GM12878 (cell line): ENCODE data around the gene GPRIN2. TPM values are rescaled to one million over a fixed set of nuclear protein-coding genes. Genes with fewer than 3 reads are reported as not detected.
A peak's percentile ranks its signal among the peaks of the same experiment; 100 is the strongest.

Experiments
- ATAC-seq: fragments of 200-7000 bp; cut with Tn5 transposase; 3 replicates; pipeline ENCODE4 v1.9.1; 2020; ENCODE audit warnings: mild to moderate bottlenecking, moderate library complexity
- BruUV-seq: library from RNA; stranded (reverse); fragments of 400-500 nt; replicated peaks from 2 replicates; lab custom pipeline; 2021; lab: Mats Ljungman, UMichigan
- CTCF ChIA-PET: fragments of 300-600 bp; sonication (Branson Sonifier 250); formaldehyde crosslinking; extraction: SDS; loops from one replicate; lab custom pipeline; 2021; ENCODE audit warnings: inconsistent platforms; lab: Yijun Ruan, JAX
- POLR2A ChIA-PET: fragments of 350-600 bp; formaldehyde crosslinking; extraction: SDS; loops from one replicate; lab custom pipeline; 2021; ENCODE audit warnings: inconsistent platforms; lab: Charles Lee
- RAD21 ChIA-PET: fragments of 300-600 bp; sonication (Branson Sonifier 250); formaldehyde crosslinking; loops from one replicate; lab custom pipeline; 2023; ENCODE audit warnings: antibody characterized with exemption; ENCODE audit not compliant: unreplicated experiment; lab: Charles Lee
- SMC1A ChIA-PET: fragments of 300-600 bp; sonication (Branson Sonifier 250); formaldehyde crosslinking; loops from one replicate; lab custom pipeline; 2023; ENCODE audit not compliant: unreplicated experiment, uncharacterized antibody; lab: Charles Lee
- DNase-seq: peaks from one replicate; pipeline ENCODE4 v3.0.0-alpha.2; 2011; ENCODE audit warnings: low read depth, low spot score
- FAIRE-seq: peaks from 3 replicates; lab custom pipeline; 2011; peaks lifted over from hg19 to GRCh38; lab: Jason Lieb, UNC
- H2AFZ ChIP-seq: 2 replicates; pipeline ENCODE4 v1.6.0; 2011; ENCODE audit warnings: low read depth, low read length, control low read depth; ENCODE audit not compliant: control insufficient read depth
- H3K27ac ChIP-seq: 2 replicates; pipeline ENCODE4 v1.5.1; 2011; ENCODE audit warnings: control low read depth; ENCODE audit not compliant: control insufficient read depth, insufficient read depth
- H3K27me3 ChIP-seq, 2 experiments: replicated peaks in 1 of 2; 2 replicates each; pipeline versions ENCODE4 v1.6.0 to v1.6.1; 2011; ENCODE audit warnings: low read length in 1 of 2; ENCODE audit not compliant: control insufficient read depth in 2 of 2, insufficient read depth in 2 of 2
- H3K36me3 ChIP-seq, 2 experiments: 2 replicates each; pipeline ENCODE4 v1.5.1; 2011; ENCODE audit warnings: low read length in 1 of 2; ENCODE audit not compliant: control insufficient read depth in 2 of 2, insufficient read depth in 2 of 2
- H3K4me1 ChIP-seq: 2 replicates; pipeline ENCODE4 v1.6.1; 2011; ENCODE audit warnings: mild to moderate bottlenecking, low read length, moderate library complexity, mixed read lengths; ENCODE audit not compliant: control insufficient read depth, insufficient read depth
- H3K4me2 ChIP-seq: 2 replicates; pipeline ENCODE4 v1.6.0; 2011; ENCODE audit warnings: control low read depth; ENCODE audit not compliant: control insufficient read depth, insufficient read depth
- H3K4me3 ChIP-seq: fragments of 200-600 bp; sonication (generic); 2 replicates; pipeline ENCODE4 v1.5.1; 2016
- H3K79me2 ChIP-seq: 2 replicates; pipeline ENCODE4 v1.6.0; 2011; ENCODE audit warnings: low read length; ENCODE audit not compliant: control insufficient read depth, insufficient read depth
- H3K9ac ChIP-seq: 2 replicates; pipeline ENCODE4 v1.8.0; 2011; ENCODE audit warnings: low read length, control low read depth, mixed read lengths; ENCODE audit not compliant: control insufficient read depth, insufficient read depth
- H3K9me3 ChIP-seq: replicated peaks from 3 replicates; pipeline ENCODE4 v1.5.1; 2011; ENCODE audit warnings: mild to moderate bottlenecking, low read length; ENCODE audit not compliant: control insufficient read depth, insufficient read depth
- H4K20me1 ChIP-seq: 2 replicates; pipeline ENCODE4 v1.6.0; 2011; ENCODE audit not compliant: control insufficient read depth, insufficient read depth
- ATF7 ChIP-seq: fragments of 450-650 bp; IDR thresholded peaks from 2 replicates; pipeline ENCODE4 v1.6.1; 2016; ENCODE audit warnings: low read depth, mild to moderate bottlenecking
- BHLHE40 ChIP-seq, 2 experiments: fragments of 450-650 bp in 1 of 2; IDR thresholded peaks; 2 replicates each; pipeline ENCODE4 v1.6.1; 2011 to 2017; ENCODE audit warnings: low read depth in 2 of 2, borderline replicate concordance in 1 of 2, improper control_type of control experiment in 1 of 2, low read length in 1 of 2, mild to moderate bottlenecking in 1 of 2
- GATAD2B ChIP-seq: fragments of 450-650 bp; conservative IDR thresholded peaks from 2 replicates; pipeline ENCODE4 v1.6.1; 2017; ENCODE audit warnings: low read depth, mild to moderate bottlenecking, moderate library complexity
- IKZF2 ChIP-seq, 2 experiments: fragments of 450-650 bp; IDR thresholded peaks; 2 replicates each; pipeline ENCODE4 v1.6.1; 2017; ENCODE audit warnings: mild to moderate bottlenecking in 2 of 2, moderate library complexity in 2 of 2
- SP1 ChIP-seq: IDR thresholded peaks from one replicate; pipeline ENCODE4 v1.6.1; 2011; ENCODE audit warnings: low read depth, low read length
- SREBF1 ChIP-seq: IDR thresholded peaks from 2 replicates; pipeline ENCODE4 v1.6.1; 2012; ENCODE audit warnings: mild to moderate bottlenecking, low read length
- TCF3 ChIP-seq: IDR thresholded peaks from 2 replicates; pipeline ENCODE4 v1.6.1; 2012; ENCODE audit warnings: low read depth, mild to moderate bottlenecking, low read length, borderline replicate concordance; ENCODE audit not compliant: insufficient read depth
- WGBS: methylation state at CpG from one replicate; pipeline ENCODE4 v1.1.6; 2016; ENCODE audit warnings: low lambda C conversion rate; ENCODE audit not compliant: insufficient replicate concordance, insufficient coverage; ENCODE audit errors: missing lambda C conversion rate; 5-methylcytosine and 5-hydroxymethylcytosine counted together
- in situ Hi-C: fragments of 300-500 bp; cut with MboI; formaldehyde crosslinking; loops from 9 replicates; pipeline ENCODE4 v1.14.3; 2018; ENCODE audit warnings: mixed read lengths
- intact Hi-C: fragments of 100-400 bp; cut with micrococcal nuclease; formaldehyde crosslinking; loops from one replicate; pipeline ENCODE4 v1.14.2; 2022; ENCODE audit not compliant: unreplicated experiment
- polyA plus RNA-seq, 11 experiments: library from polyadenylated mRNA; depleted of rRNA in 4 of 11; unstranded in 6 of 11; stranded (reverse) in 5 of 11; fragments of >200 nt; fragmentation: Nextera tagmentation in 4 of 11; fragmentation: Illumina TruSeq in 1 of 11; extraction: Ambion mirVana in 4 of 11; extraction: Trizol in 1 of 11; gene quantifications; 1 replicate in 1 of 11; 2 replicates in 10 of 11; pipeline versions ENCODE4 v1.2.1 to v1.2.3, GENCODE V29; 2011 to 2016; ENCODE audit warnings: inconsistent platforms in 2 of 11, missing spikeins in 2 of 11, low read depth in 1 of 11
- total RNA-seq, 4 experiments: library from RNA; depleted of rRNA in 3 of 4; stranded (reverse); fragments of >200 nt in 3 of 4; fragmentation: Illumina TruSeq in 1 of 4; extraction: Trizol in 1 of 4; gene quantifications; 2 replicates each; pipeline versions ENCODE4 v1.2.1 to v1.2.3, GENCODE V29; 2013 to 2021
- TF ChIP-seq, protein P1 (sequence below): IDR thresholded peaks from 2 replicates; pipeline ENCODE4 v1.6.1; 2011; ENCODE audit warnings: borderline replicate concordance, low read depth, mild to moderate bottlenecking, moderate library complexity, mixed read lengths, low read length; ENCODE audit not compliant: insufficient read depth; ENCODE audit errors: extremely low read length
- TF ChIP-seq, protein P2 (sequence below): fragments of 450-650 bp; IDR thresholded peaks from 2 replicates; pipeline ENCODE4 v1.6.1; 2017; ENCODE audit warnings: mild to moderate bottlenecking
- TF ChIP-seq, protein P3 (sequence below): fragments of 150-350 bp; IDR thresholded peaks from 2 replicates; pipeline ENCODE4 v1.6.1; 2014; ENCODE audit warnings: mild to moderate bottlenecking, low read depth, low read length

Gene GPRIN2
- total and polyA plus RNA-seq, 10 of the 15 experiments (the other 5 are each of a cell fraction or from before 2014, with no cell fraction given), result 0.13 TPM; not detected in 9

DNA sequence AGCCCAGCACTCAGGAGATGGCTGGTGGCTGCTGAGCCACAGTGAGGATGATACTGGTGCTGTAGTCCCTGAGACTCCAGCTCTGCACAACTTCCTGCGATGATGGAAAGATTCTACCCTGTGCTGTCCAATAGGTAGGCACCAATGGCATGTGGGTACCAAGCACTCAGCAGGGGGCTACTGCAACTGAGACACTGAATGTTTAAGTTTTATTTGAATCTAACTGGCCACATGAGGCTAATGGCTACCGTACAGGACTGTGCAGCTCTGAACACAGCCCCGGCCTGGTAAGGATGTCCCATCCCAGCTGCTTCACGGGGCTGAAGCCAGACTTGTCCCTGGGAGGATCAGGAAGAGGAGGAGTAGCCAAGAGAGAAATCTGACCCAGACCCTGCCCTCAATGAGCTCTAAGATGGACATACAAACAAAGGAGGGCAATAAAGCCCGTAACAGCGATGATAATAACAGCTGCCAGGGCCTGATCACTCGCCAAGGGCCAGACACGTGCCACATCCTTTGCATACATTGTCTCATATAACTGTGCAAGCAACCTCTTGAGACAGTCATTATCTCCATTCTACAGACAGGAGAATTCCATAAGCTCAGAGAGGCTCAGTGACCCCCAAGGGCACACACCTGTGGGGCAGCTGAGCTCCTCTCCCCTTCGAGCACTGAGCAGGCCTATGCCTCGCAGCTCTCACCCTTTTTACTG lies 3.8 kb downstream of the GPRIN2 start:
- H3K4me1 ChIP-seq, result no peaks in the 10 kb centered on the region
- H3K27ac ChIP-seq, result no peak overlapping the region
- no peak overlapping the region for H2AFZ ChIP-seq
- no TSS peak for BruUV-seq
- RAD21 ChIA-PET, result no interaction called here
- CTCF ChIA-PET, result no interaction called here
- in situ Hi-C loops, result no loop called here
- H3K9ac ChIP-seq, result no peak overlapping the region
- POLR2A ChIA-PET, result no interaction called here
- TF ChIP-seq IKZF2 (IDR thresholded peaks at IDR 0.05) (no peak), BHLHE40 (IDR thresholded peaks at IDR 0.05; ENCODE audit: borderline replicate concordance in 1 of 2, low read depth in 2 of 2, low read length in 1 of 2) (peak in 1 of 2 experiments; percentile 10; a peak in 1 of 4 replicates)
- H4K20me1 ChIP-seq, result peaks cover 3% of the 10 kb centered on the region; the same call in 1 of the 2 replicates
- H3K27me3 ChIP-seq, result peaks cover 6% of the 10 kb centered on the region in 2 experiments; a peak in 3 of 4 replicates
- no peak overlapping the region for H3K4me3 ChIP-seq
- no peaks in the 10 kb centered on the region for H3K9me3 ChIP-seq
- ATAC-seq (no peak), DNase-seq (no peak), FAIRE-seq (no peak)
- no peak overlapping the region for H3K4me2 ChIP-seq
- intact Hi-C loops, result no loop called here
- H3K36me3 ChIP-seq, result no peaks in the 10 kb centered on the region
- H3K79me2 ChIP-seq, result no peaks in the 10 kb centered on the region
- SMC1A ChIA-PET, result no interaction called here
- 28% methylated on average over 10 of the region's 10 CpGs for WGBS

DNA sequence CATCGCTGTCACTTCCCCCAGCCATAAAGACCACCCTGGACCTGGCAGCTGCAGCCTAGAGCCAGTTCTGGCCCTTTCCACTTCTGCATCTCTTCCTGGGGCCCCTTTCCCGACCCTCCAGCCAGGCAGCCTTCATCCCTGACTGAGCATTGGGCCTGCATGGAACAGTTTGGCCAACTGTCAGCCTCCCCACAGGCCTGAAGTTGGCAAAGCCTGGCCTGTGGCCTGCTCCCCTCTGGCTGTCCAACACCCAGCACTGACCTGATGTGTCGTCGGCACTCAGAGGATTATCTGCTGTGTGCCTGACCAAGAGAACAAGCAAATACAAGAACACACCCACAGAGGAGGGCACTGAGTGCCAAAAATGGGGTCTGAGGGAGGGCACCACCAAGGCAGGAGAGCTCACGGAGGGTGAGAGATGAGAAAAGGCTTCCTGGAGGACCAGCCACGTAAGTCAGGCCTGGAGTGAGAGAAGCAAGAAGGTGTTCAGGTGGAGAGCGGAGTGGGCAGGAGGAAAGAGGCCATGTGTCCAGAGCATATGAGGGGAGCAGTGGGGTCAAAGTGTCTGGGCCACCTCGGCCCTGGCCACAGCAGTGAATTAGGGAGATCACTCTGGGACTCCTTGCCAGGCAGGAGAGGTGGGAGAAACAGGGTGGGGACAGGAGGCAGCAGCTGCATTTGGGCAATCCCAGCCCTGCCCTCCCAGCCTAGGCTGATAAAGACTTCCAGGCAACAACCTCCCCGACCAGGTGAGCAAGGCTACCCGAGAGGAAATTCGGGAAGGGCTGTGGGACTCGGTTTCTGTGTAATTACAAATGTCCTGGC lies 4.5 kb downstream of the GPRIN2 start:
- DNase-seq, result no peak
- no peak overlapping the region for H3K9ac ChIP-seq
- TF ChIP-seq GATAD2B (no peak), SP1 (no peak), TCF3 (no peak), ATF7 (no peak), SREBF1 (no peak)
- TF ChIP-seq, protein P1, sequence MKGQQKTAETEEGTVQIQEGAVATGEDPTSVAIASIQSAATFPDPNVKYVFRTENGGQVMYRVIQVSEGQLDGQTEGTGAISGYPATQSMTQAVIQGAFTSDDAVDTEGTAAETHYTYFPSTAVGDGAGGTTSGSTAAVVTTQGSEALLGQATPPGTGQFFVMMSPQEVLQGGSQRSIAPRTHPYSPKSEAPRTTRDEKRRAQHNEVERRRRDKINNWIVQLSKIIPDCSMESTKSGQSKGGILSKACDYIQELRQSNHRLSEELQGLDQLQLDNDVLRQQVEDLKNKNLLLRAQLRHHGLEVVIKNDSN, result no peak
- TF ChIP-seq, protein P2, sequence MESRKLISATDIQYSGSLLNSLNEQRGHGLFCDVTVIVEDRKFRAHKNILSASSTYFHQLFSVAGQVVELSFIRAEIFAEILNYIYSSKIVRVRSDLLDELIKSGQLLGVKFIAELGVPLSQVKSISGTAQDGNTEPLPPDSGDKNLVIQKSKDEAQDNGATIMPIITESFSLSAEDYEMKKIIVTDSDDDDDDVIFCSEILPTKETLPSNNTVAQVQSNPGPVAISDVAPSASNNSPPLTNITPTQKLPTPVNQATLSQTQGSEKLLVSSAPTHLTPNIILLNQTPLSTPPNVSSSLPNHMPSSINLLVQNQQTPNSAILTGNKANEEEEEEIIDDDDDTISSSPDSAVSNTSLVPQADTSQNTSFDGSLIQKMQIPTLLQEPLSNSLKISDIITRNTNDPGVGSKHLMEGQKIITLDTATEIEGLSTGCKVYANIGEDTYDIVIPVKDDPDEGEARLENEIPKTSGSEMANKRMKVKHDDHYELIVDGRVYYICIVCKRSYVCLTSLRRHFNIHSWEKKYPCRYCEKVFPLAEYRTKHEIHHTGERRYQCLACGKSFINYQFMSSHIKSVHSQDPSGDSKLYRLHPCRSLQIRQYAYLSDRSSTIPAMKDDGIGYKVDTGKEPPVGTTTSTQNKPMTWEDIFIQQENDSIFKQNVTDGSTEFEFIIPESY, result no peak
- TF ChIP-seq, protein P3, sequence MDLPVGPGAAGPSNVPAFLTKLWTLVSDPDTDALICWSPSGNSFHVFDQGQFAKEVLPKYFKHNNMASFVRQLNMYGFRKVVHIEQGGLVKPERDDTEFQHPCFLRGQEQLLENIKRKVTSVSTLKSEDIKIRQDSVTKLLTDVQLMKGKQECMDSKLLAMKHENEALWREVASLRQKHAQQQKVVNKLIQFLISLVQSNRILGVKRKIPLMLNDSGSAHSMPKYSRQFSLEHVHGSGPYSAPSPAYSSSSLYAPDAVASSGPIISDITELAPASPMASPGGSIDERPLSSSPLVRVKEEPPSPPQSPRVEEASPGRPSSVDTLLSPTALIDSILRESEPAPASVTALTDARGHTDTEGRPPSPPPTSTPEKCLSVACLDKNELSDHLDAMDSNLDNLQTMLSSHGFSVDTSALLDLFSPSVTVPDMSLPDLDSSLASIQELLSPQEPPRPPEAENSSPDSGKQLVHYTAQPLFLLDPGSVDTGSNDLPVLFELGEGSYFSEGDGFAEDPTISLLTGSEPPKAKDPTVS, result no peak

More for the DNA sequence above, 4.5 kb downstream of the GPRIN2 start:
- Histone ChIP-seq H3K27me3 (peaks cover 6% of the 10 kb centered on the region in 2 experiments; a peak in 3 of 4 replicates), H4K20me1 (peaks cover 3% of the 10 kb centered on the region; the same call in 1 of the 2 replicates), H2AFZ (no peak overlapping the region), H3K36me3 (no peaks in the 10 kb centered on the region), H3K4me2 (no peak overlapping the region), H3K27ac (no peak overlapping the region), H3K4me1 (no peaks in the 10 kb centered on the region), H3K79me2 (no peaks in the 10 kb centered on the region), H3K4me3 (no peak overlapping the region), H3K9me3 (no peaks in the 10 kb centered on the region)
- FAIRE-seq (no peak), ATAC-seq (no peak)
- in situ Hi-C loops (no loop called here), intact Hi-C loops (no loop called here)
- ChIA-PET SMC1A (no interaction called here), CTCF (no interaction called here), POLR2A (no interaction called here), RAD21 (no interaction called here)
- BruUV-seq, result no TSS peak
- 15% methylated on average over 12 of the region's 12 CpGs for whole genome bisulfite sequencing
